Spleen (tissue), 11 donors: Measurements from ENCODE around the gene MCTP1. TPM values are rescaled to one million over a fixed set of nuclear protein-coding genes. Genes with fewer than 3 reads are reported as not detected.

ENCODE experiments used
- DNase-seq: peaks from one replicate; pipeline ENCODE4 v3.0.0-alpha.2; 2020
- H3K27ac ChIP-seq, 8 donors: fragments of 200-600 bp; sonication (generic) in 7 of 8; 1 replicate in 4 of 8; 2 replicates in 4 of 8; pipeline versions ENCODE4 v1.5.0 to v1.8.0; 2016 to 2021; ENCODE audit warnings: inconsistent platforms in 4 of 8, mild to moderate bottlenecking in 4 of 8, moderate library complexity in 1 of 8
- H3K27me3 ChIP-seq, 7 donors: fragments of 200-600 bp; sonication (generic) in 6 of 7; replicated peaks in 1 of 7; 1 replicate in 4 of 7; 2 replicates in 3 of 7; pipeline versions ENCODE4 v1.5.0 to v1.8.0; 2016 to 2021; ENCODE audit warnings: inconsistent platforms in 3 of 7, mild to moderate bottlenecking in 1 of 7
- H3K36me3 ChIP-seq, 6 donors: fragments of 200-600 bp; sonication (generic) in 5 of 6; 1 replicate in 4 of 6; 2 replicates in 2 of 6; pipeline versions ENCODE4 v1.5.0 to v1.8.0; 2016 to 2021; ENCODE audit warnings: inconsistent platforms in 2 of 6
- H3K4me1 ChIP-seq, 6 donors: fragments of 200-600 bp; sonication (generic) in 5 of 6; 1 replicate in 3 of 6; 2 replicates in 3 of 6; pipeline versions ENCODE4 v1.5.0 to v1.8.0; 2016 to 2021; ENCODE audit warnings: inconsistent platforms in 3 of 6
- H3K4me3 ChIP-seq, 8 donors: fragments of 200-600 bp; sonication (generic) in 7 of 8; 1 replicate in 4 of 8; 2 replicates in 4 of 8; pipeline versions ENCODE4 v1.5.0 to v1.8.0; 2016 to 2021; ENCODE audit warnings: inconsistent platforms in 4 of 8, mild to moderate bottlenecking in 4 of 8, moderate library complexity in 2 of 8
- H3K9me3 ChIP-seq, 8 donors: fragments of 200-600 bp; sonication (generic) in 7 of 8; 1 replicate in 4 of 8; 2 replicates in 4 of 8; pipeline versions ENCODE4 v1.5.0 to v1.8.0; 2016 to 2021; ENCODE audit warnings: inconsistent platforms in 4 of 8
- CTCF ChIP-seq, 11 experiments: fragments of 200-600 bp in 7 of 11; fragments of 450-650 bp in 4 of 11; sonication (generic) in 4 of 11; IDR thresholded peaks in 8 of 11; conservative IDR thresholded peaks in 3 of 11; 1 replicate in 7 of 11; 2 replicates in 4 of 11; pipeline versions ENCODE4 v1.4.0 to v1.8.0; 2016 to 2021; ENCODE audit warnings: antibody characterized with exemption in 11 of 11, inconsistent platforms in 4 of 11, mild to moderate bottlenecking in 1 of 11
- POLR2A ChIP-seq, 3 donors: fragments of 450-650 bp; IDR thresholded peaks; one replicate each; pipeline ENCODE4 v1.5.1; 2017; ENCODE audit warnings: antibody characterized with exemption in 3 of 3, mild to moderate bottlenecking in 1 of 3
- POLR2AphosphoS5 ChIP-seq, 3 donors: sonication (generic); formaldehyde crosslinking; IDR thresholded peaks; one replicate each; pipeline ENCODE4 v1.5.1; 2017; ENCODE audit warnings: antibody characterized with exemption in 3 of 3
- WGBS, 5 donors: extraction: QIAGEN DNeasy Blood & Tissue Kit in 3 of 5; methylation state at CpG; one replicate each; pipeline versions ENCODE4 v1.1.5 to v1.1.7; 2013 to 2018; 5-methylcytosine and 5-hydroxymethylcytosine counted together
- intact Hi-C: fragments of 100-400 bp; cut with DNase I; formaldehyde crosslinking; loops from one replicate; pipeline ENCODE4 v1.15.0; 2023; ENCODE audit warnings: low total_unique reads
- polyA plus RNA-seq, 3 donors: library from polyadenylated mRNA; stranded (reverse); fragments of 200-250 nt; gene quantifications; one replicate each; pipeline ENCODE4 v1.2.1, GENCODE V29; 2013
- total RNA-seq, 7 donors: library from RNA; depleted of rRNA in 3 of 7; stranded (reverse); fragments of >200 nt in 3 of 7; fragmentation: NEBNext Ultra II Directional in 4 of 7; extraction: Animal tissue kit (Norgen Biotek cat#: 25700) in 4 of 7; gene quantifications; one replicate each; pipeline versions ENCODE4 v1.1.0 to v1.2.1, GENCODE V29; 2016 to 2021
- donor health status: healthy with polysubstance abuse.
- donor health status: DM: no; HTN: no; CAD: no; lungs with moderate emphysema.
- donor health status: DM: no; HTN: no; CAD: no.
- donor health status: Bipolar disorder and iron deficiency.
- donor health status: healthy.
- donor health status: DM: no; HTN: no; CAD: no.
- donor health status: DM: yes; HTN: yes; CAD: no.

Gene MCTP1
- total and polyA plus RNA-seq, 10 donors, result 1.2 to 57.2 (median 29.4) TPM

- 68 to 79% (median 71%) methylated on average over 5 of the region's 5 CpGs for WGBS, 5 donors
- TF ChIP-seq POLR2AphosphoS5 (IDR thresholded peaks at IDR 0.05) (no peak), POLR2A (IDR thresholded peaks at IDR 0.05) (no peak), CTCF (IDR thresholded peaks at IDR 0.05 in 8 of 11, conservative IDR thresholded peaks at IDR 0.05 in 3 of 11) (no peak)
- no peaks in the 10 kb centered on the region for H3K27me3 ChIP-seq
- H3K36me3 ChIP-seq, result no peaks in the 10 kb centered on the region
- intact Hi-C loops, result no loop called here
- peaks cover 0 to 18% (median 0%) of the 10 kb centered on the region in 6 donors for H3K4me1 ChIP-seq
- H3K27ac ChIP-seq, result no peak overlapping the region
- no peak overlapping the region for H3K4me3 ChIP-seq
- H3K9me3 ChIP-seq, result peaks cover 0 to 4% (median 0%) of the 10 kb centered on the region in 8 donors
- no peak for DNase-seq
These were observed 239.5 kb downstream of the MCTP1 start for GRCh38 chr5:95045181-95045965.

GRCh38 chr5:95044096-95044495, 240.8 kb downstream of the MCTP1 start:
- H3K36me3 ChIP-seq, result no peaks in the 10 kb centered on the region
- DNase-seq, result no peak
- no peak overlapping the region for H3K27ac ChIP-seq
- intact Hi-C loops, result no loop called here
- TF ChIP-seq POLR2AphosphoS5 (IDR thresholded peaks at IDR 0.05), result no peak
- TF ChIP-seq POLR2A (IDR thresholded peaks at IDR 0.05), result no peak
- TF ChIP-seq CTCF (IDR thresholded peaks at IDR 0.05 in 8 of 11, conservative IDR thresholded peaks at IDR 0.05 in 3 of 11), result no peak
- WGBS, 5 donors, result 52 to 73% (median 63%) methylated on average over 2 of the region's 2 CpGs
- peaks cover 0 to 9% (median 0%) of the 10 kb centered on the region in 8 donors for H3K9me3 ChIP-seq
- H3K4me3 ChIP-seq, result no peak overlapping the region
- H3K27me3 ChIP-seq, result no peaks in the 10 kb centered on the region
- H3K4me1 ChIP-seq, result peaks cover 0 to 18% (median 0%) of the 10 kb centered on the region in 6 donors

DNA sequence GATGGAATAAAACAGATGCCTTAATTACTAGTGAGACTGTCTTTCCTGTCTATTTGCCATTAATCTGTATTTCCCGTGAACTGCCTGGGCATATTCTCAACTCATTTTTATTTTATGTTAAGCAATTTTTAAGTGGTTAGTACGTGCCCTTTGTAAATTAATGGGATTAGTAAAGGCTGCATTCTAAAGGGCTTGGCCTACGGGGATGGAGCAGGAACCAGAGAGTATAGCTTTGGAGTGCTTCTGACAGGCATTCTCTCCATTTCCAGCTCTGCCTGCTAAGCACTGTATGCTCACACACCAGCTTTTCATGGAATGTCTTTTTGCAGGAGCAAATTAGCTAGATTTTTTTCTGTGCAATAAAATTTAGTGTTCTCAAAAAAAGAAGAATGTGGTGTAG, 241.2 kb downstream of the MCTP1 start:
- no peaks in the 10 kb centered on the region for H3K36me3 ChIP-seq
- TF ChIP-seq POLR2A (IDR thresholded peaks at IDR 0.05) (no peak), CTCF (IDR thresholded peaks at IDR 0.05 in 8 of 11, conservative IDR thresholded peaks at IDR 0.05 in 3 of 11) (no peak), POLR2AphosphoS5 (IDR thresholded peaks at IDR 0.05) (no peak)
- no peak for DNase-seq
- WGBS, 5 donors, result 49 to 72% (median 58%) methylated on average over 3 of the region's 3 CpGs
- peaks cover 0 to 9% (median 0%) of the 10 kb centered on the region in 8 donors for H3K9me3 ChIP-seq
- peak overlapping the region in 1 of 8 donors; percentile 17 for H3K27ac ChIP-seq
- no peaks in the 10 kb centered on the region for H3K27me3 ChIP-seq
- no peak overlapping the region for H3K4me3 ChIP-seq
- peaks cover 0 to 16% (median 0%) of the 10 kb centered on the region in 6 donors for H3K4me1 ChIP-seq
- intact Hi-C loops, result no loop called here

- H3K36me3 ChIP-seq, result no peaks in the 10 kb centered on the region
- H3K27ac ChIP-seq, result peak overlapping the region in 1 of 8 donors; percentile 17
- peaks cover 0 to 16% (median 0%) of the 10 kb centered on the region in 6 donors for H3K4me1 ChIP-seq
- intact Hi-C loops, result no loop called here
- no peak overlapping the region for H3K4me3 ChIP-seq
- no peaks in the 10 kb centered on the region for H3K27me3 ChIP-seq
- H3K9me3 ChIP-seq, result peaks cover 0 to 9% (median 0%) of the 10 kb centered on the region in 8 donors
- no peak for TF ChIP-seq POLR2A (IDR thresholded peaks at IDR 0.05)
- TF ChIP-seq POLR2AphosphoS5 (IDR thresholded peaks at IDR 0.05), result no peak
- no peak for DNase-seq
These were observed 241.7 kb downstream of the MCTP1 start for GRCh38 chr5:95043234-95043633.
